Parathyroid adenoma (tissue), 2 donors: Measurements from ENCODE around the gene ZNF775.

Experiments used
- H2AFZ ChIP-seq: fragments of 300-600 bp; sonication (generic); one replicate; pipeline ENCODE4 v1.7.0; 2017; ENCODE audit warnings: antibody characterized with exemption, mild to moderate bottlenecking
- H3K27ac ChIP-seq: fragments of 300-600 bp; sonication (generic); one replicate; pipeline ENCODE4 v1.7.0; 2017
- H3K27me3 ChIP-seq: fragments of 300-600 bp; sonication (generic); one replicate; pipeline ENCODE4 v1.7.0; 2017; ENCODE audit warnings: low read length; ENCODE audit not compliant: control insufficient read depth, insufficient read depth
- H3K36me3 ChIP-seq: fragments of 300-600 bp; sonication (generic); one replicate; pipeline ENCODE4 v1.7.0; 2017; ENCODE audit warnings: low read length; ENCODE audit not compliant: control insufficient read depth, insufficient read depth
- H3K4me1 ChIP-seq: fragments of 300-600 bp; sonication (generic); one replicate; pipeline ENCODE4 v1.7.0; 2017; ENCODE audit warnings: control low read depth
- H3K4me2 ChIP-seq: fragments of 300-600 bp; sonication (generic); one replicate; pipeline ENCODE4 v1.7.0; 2017; ENCODE audit warnings: low read length
- H3K4me3 ChIP-seq: fragments of 300-600 bp; sonication (generic); one replicate; pipeline ENCODE4 v1.7.0; 2017; ENCODE audit warnings: low read depth, low read length
- H3K79me2 ChIP-seq: fragments of 300-600 bp; sonication (generic); one replicate; pipeline ENCODE4 v1.7.0; 2017; ENCODE audit warnings: control low read depth
- H3K9ac ChIP-seq: fragments of 300-600 bp; sonication (generic); one replicate; pipeline ENCODE4 v1.7.0; 2017; ENCODE audit warnings: mild to moderate bottlenecking
- H3K9me3 ChIP-seq: fragments of 300-600 bp; sonication (generic); one replicate; pipeline ENCODE4 v1.7.0; 2017; ENCODE audit warnings: low read length; ENCODE audit not compliant: control insufficient read depth
- TF ChIP-seq, protein P1 (sequence below): fragments of 300-600 bp; sonication (generic); IDR thresholded peaks from one replicate; pipeline ENCODE4 v1.7.0; 2017; ENCODE audit warnings: antibody characterized with exemption, mild to moderate bottlenecking
- donor health status: primary hyperparathyroidism.

The ZNF775 gene

DNA sequence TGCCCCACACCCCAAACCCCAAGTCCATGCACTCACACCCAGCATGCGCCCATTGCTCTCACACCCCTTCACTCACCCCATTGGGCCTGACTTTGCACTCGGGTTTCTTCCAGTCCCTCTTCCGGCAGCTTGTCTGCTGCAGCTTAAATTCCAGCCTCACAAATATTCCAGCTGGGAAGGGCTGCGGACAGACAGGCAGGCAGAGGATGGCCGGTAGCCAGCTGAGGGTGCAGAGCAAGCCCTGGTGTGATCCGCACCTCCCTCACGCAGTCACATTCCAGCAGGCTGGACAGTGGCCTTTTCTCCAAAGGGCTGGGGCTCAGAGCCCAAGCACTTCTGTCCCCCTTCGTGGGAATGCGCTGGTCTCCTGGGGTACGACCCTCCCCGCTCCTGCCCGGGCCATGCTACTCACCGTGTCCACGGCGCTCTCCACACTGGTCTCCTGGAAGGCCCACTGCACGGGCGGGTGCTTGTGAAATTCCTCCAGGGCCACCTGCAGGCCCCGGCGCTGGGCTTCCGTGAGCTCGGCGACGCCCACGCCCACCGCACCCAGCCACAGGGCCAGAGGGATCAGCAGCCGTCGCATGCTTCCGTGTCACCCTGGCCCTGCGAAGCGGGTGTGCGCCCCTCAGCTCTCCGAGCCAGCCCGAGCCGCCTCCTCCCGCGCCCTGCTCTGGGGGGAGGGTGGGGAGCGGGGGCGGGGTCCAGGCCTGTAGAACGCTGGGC lies 38.9 kb upstream of the ZNF775 start:
- Histone ChIP-seq H3K4me2 (peak overlapping the region; percentile 80), H3K79me2 (no peaks in the 10 kb centered on the region), H3K4me3 (peak overlapping the region; percentile 77), H3K27me3 (no peaks in the 10 kb centered on the region), H3K9me3 (no peaks in the 10 kb centered on the region), H3K4me1 (peaks cover 18% of the 10 kb centered on the region), H3K9ac (no peak overlapping the region), H3K36me3 (no peaks in the 10 kb centered on the region), H2AFZ (peak overlapping the region; percentile 71), H3K27ac (peak overlapping the region; percentile 78)
- TF ChIP-seq, protein P1, sequence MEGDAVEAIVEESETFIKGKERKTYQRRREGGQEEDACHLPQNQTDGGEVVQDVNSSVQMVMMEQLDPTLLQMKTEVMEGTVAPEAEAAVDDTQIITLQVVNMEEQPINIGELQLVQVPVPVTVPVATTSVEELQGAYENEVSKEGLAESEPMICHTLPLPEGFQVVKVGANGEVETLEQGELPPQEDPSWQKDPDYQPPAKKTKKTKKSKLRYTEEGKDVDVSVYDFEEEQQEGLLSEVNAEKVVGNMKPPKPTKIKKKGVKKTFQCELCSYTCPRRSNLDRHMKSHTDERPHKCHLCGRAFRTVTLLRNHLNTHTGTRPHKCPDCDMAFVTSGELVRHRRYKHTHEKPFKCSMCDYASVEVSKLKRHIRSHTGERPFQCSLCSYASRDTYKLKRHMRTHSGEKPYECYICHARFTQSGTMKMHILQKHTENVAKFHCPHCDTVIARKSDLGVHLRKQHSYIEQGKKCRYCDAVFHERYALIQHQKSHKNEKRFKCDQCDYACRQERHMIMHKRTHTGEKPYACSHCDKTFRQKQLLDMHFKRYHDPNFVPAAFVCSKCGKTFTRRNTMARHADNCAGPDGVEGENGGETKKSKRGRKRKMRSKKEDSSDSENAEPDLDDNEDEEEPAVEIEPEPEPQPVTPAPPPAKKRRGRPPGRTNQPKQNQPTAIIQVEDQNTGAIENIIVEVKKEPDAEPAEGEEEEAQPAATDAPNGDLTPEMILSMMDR = no peak

- peaks cover 16% of the 10 kb centered on the region for H3K4me1 ChIP-seq
- no peaks in the 10 kb centered on the region for H3K36me3 ChIP-seq
- H3K4me2 ChIP-seq = peak overlapping the region; percentile 80
- no peaks in the 10 kb centered on the region for H3K79me2 ChIP-seq
- H2AFZ ChIP-seq = peak overlapping the region; percentile 71
- peak overlapping the region; percentile 77 for H3K4me3 ChIP-seq
- TF ChIP-seq, protein P1 = no peak
- H3K27ac ChIP-seq = peak overlapping the region; percentile 78
- H3K9ac ChIP-seq = peak overlapping the region; percentile 9
- H3K9me3 ChIP-seq = no peaks in the 10 kb centered on the region
- H3K27me3 ChIP-seq = no peaks in the 10 kb centered on the region
Measured at GRCh38 chr7:150340875-150341262, 38.3 kb upstream of the ZNF775 start.

DNA sequence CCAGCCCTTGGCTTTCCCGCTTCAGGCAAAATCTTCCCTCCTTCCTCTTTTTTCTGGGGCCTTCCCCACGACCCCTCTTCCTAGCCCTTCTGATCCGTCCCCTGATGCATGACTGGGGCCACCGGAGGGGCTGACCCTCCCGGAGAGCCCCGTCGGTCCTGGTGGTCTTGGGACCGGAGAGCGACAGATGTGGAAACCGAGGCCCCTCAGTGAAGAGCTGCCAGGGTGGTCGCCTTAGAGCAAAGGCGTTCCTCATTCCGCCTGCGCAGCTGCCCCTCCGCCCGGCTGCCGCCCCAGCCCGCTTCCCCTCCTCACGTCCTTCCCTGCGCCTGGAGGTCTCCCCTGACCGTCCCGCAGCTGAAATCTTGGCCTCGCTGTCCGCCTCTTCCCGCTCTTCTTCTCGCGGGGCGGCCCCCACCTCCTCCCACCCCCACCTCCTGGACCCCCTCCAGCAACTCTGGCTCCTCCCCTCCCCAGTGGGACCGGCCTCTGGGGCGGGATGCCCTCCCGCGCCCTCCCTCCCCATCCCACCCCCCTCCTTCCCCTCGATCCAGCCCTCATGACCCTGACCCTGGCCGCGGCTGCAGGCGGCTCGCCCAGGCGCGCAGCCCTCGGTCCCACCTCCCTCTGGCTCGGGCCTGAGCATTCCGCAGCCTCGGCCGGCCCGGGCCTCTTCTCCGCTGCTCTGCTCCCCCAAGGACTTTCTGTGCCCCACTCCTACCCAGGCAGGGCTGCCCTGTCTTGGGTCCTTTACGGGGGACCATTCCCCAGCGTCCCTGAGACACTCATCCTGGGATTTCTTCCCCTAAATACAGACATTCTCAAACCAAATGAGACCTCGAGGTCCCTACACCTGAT lies 37.6 kb upstream of the ZNF775 start, which contains the start of gene RARRES2:
TSS of gene RARRES2 (minus strand) at position 367 of the 858 bp plus-strand sequence. CDS start 1,020 bp downstream, outside the sequence.
- TF ChIP-seq, protein P1 = no peak
- Histone ChIP-seq H3K27ac (peak within 1 kb of the TSS; percentile 78), H3K4me3 (peak within 1 kb of the TSS; percentile 77)

DNA sequence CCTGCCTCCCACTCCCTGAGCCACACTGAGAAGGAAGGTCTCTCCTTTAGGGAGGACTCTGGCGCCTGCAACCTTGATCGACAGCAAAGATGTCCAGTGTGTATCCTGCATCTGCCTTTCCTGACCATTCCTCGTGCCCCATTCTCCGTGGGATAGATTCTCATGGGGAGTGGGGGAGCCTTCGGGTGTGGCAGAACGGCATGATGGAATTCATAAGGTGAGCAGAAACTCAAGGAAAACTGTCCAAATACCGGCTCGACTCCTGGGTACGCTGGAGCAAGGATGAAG lies 37.1 kb upstream of the ZNF775 start:
- no peak overlapping the region for H3K9ac ChIP-seq
- peak overlapping the region; percentile 72 for H2AFZ ChIP-seq
- TF ChIP-seq, protein P1 = no peak
- H3K4me3 ChIP-seq = peak overlapping the region; percentile 42
- peak overlapping the region; percentile 37 for H3K27ac ChIP-seq
- H3K4me1 ChIP-seq = peaks cover 14% of the 10 kb centered on the region
- no peaks in the 10 kb centered on the region for H3K27me3 ChIP-seq
- H3K4me2 ChIP-seq = peak overlapping the region; percentile 62
- no peaks in the 10 kb centered on the region for H3K9me3 ChIP-seq
- H3K79me2 ChIP-seq = no peaks in the 10 kb centered on the region
- H3K36me3 ChIP-seq = no peaks in the 10 kb centered on the region

More for the DNA sequence above, 37.6 kb upstream of the ZNF775 start, which contains the start of gene RARRES2:
- H3K27me3 ChIP-seq = no peaks in the 10 kb centered on the region
- H3K9me3 ChIP-seq = no peaks in the 10 kb centered on the region
- H3K36me3 ChIP-seq = no peaks in the 10 kb centered on the region
- H3K9ac ChIP-seq = peak within 1 kb of the TSS; percentile 9
- H2AFZ ChIP-seq = peak within 1 kb of the TSS; percentile 72
- peaks cover 14% of the 10 kb centered on the region for H3K4me1 ChIP-seq
- H3K4me2 ChIP-seq = peak within 1 kb of the TSS; percentile 80
- no peaks in the 10 kb centered on the region for H3K79me2 ChIP-seq
